HG03520 (cell line): ENCODE measurements around the gene RBFOX2.

Experiments
- ATAC-seq: cut with Tn5 transposase; IDR thresholded peaks from one replicate; pipeline ENCODE4 v1.9.1; 2021; ENCODE audit warnings: mild to moderate bottlenecking, moderate library complexity; ENCODE audit not compliant: unreplicated experiment

RBFOX2 gene

GRCh38 chr22:35904752-35905151, 123.9 kb downstream of the RBFOX2 start:
- ATAC-seq: no peak

GRCh38 chr22:35904336-35904692, 124.3 kb downstream of the RBFOX2 start:
- ATAC-seq: no peak

GRCh38 chr22:35903571-35904335, 124.9 kb downstream of the RBFOX2 start:
- no peak for ATAC-seq

- ATAC-seq: no peak
Measured at GRCh38 chr22:35900483-35901168, 128.0 kb downstream of the RBFOX2 start.

- ATAC-seq: no peak
Measured at GRCh38 chr22:35899736-35900135, 128.9 kb downstream of the RBFOX2 start.

- no peak for ATAC-seq
Measured at GRCh38 chr22:35896111-35896705, 132.4 kb downstream of the RBFOX2 start.

- no peak for ATAC-seq
Measured at GRCh38 chr22:35894937-35895708, 133.5 kb downstream of the RBFOX2 start.

- no peak for ATAC-seq
Measured at GRCh38 chr22:35894464-35894878, 134.2 kb downstream of the RBFOX2 start.

- ATAC-seq: no peak
Measured at GRCh38 chr22:35893698-35894097, 134.9 kb downstream of the RBFOX2 start.

GRCh38 chr22:35892192-35892591, 136.4 kb downstream of the RBFOX2 start:
- ATAC-seq: no peak

GRCh38 chr22:35891442-35891841, 137.2 kb downstream of the RBFOX2 start:
- ATAC-seq: no peak

- no peak for ATAC-seq
Measured at GRCh38 chr22:35889071-35889470, 139.6 kb downstream of the RBFOX2 start.

GRCh38 chr22:35888181-35888870, 140.3 kb downstream of the RBFOX2 start:
- no peak for ATAC-seq

GRCh38 chr22:35887296-35887875, 141.2 kb downstream of the RBFOX2 start:
- ATAC-seq: no peak

- ATAC-seq: no peak
Measured at GRCh38 chr22:35886309-35886708, 142.3 kb downstream of the RBFOX2 start.

- ATAC-seq: no peak
Measured at GRCh38 chr22:35884529-35884928, 144.1 kb downstream of the RBFOX2 start.

- ATAC-seq: no peak
Measured at GRCh38 chr22:35883031-35883620, 145.5 kb downstream of the RBFOX2 start.

- no peak for ATAC-seq
Measured at GRCh38 chr22:35882211-35883030, 146.2 kb downstream of the RBFOX2 start.

- no peak for ATAC-seq
Measured at GRCh38 chr22:35879351-35879750, 149.3 kb downstream of the RBFOX2 start.
